Bronchial epithelial cell (primary cell): ENCODE results near the gene ARL6IP4. TPM values are rescaled to one million over a fixed set of nuclear protein-coding genes. Genes with fewer than 3 reads are reported as not detected.

ENCODE experiments used
- DNase-seq: peaks from one replicate; pipeline ENCODE4 v3.0.0-alpha.2; 2010; ENCODE audit warnings: low read depth
- FAIRE-seq: peaks from 2 replicates; lab custom pipeline; 2011; peaks lifted over from hg19 to GRCh38; lab: Jason Lieb, UNC
- H3K27me3 ChIP-seq: 2 replicates; pipeline ENCODE4 v1.5.1; 2011; ENCODE audit warnings: low read length; ENCODE audit not compliant: control insufficient read depth, insufficient read depth
- H3K36me3 ChIP-seq: 2 replicates; pipeline ENCODE4 v1.5.1; 2011; ENCODE audit warnings: low read length; ENCODE audit not compliant: control insufficient read depth, insufficient read depth
- H3K4me3 ChIP-seq: 2 replicates; pipeline ENCODE4 v1.5.1; 2011; ENCODE audit warnings: mild to moderate bottlenecking, low read depth, low read length, control low read depth
- total RNA-seq: library from RNA; depleted of rRNA; stranded (reverse); fragments of >200 nt; gene quantifications from 2 replicates; pipeline ENCODE4 v1.2.1, GENCODE V29; 2014
- TF ChIP-seq, protein P1 (sequence below): IDR thresholded peaks from 2 replicates; pipeline ENCODE4 v1.5.1; 2011; ENCODE audit warnings: mild to moderate bottlenecking, moderate library complexity, low read length, control low read depth, inconsistent platforms; ENCODE audit not compliant: insufficient read depth, severe bottlenecking

Gene ARL6IP4
- total RNA-seq, 1 donor from 2014 or later = 158 TPM

DNA sequence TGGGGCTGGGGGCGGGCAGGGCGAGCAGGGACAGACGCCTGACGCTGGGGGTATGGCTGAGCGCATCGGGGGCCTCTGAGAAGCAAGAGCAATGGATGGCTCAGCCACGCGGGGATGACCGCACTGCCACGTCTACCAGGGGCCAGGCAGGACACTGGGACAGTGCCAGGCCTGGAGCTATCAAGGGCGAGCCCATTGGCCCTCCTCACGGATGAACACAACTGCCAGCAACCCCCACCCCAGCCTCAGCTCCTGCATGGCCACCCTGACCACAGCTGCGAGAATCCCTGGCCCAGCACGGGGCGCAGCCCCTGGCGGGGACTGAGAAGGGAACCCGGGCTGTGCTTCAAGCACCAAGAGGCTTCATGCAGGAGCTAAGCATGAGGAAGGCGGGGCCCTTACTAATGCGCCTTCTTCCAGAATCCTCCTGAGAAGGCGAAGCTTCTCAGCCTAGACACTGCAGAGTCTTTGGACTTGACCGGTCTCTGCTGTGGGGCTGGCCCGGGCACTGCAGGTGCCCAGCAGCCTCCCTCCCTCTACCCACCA lies 9.5 kb downstream of the ARL6IP4 start:
- TF ChIP-seq, protein P1, sequence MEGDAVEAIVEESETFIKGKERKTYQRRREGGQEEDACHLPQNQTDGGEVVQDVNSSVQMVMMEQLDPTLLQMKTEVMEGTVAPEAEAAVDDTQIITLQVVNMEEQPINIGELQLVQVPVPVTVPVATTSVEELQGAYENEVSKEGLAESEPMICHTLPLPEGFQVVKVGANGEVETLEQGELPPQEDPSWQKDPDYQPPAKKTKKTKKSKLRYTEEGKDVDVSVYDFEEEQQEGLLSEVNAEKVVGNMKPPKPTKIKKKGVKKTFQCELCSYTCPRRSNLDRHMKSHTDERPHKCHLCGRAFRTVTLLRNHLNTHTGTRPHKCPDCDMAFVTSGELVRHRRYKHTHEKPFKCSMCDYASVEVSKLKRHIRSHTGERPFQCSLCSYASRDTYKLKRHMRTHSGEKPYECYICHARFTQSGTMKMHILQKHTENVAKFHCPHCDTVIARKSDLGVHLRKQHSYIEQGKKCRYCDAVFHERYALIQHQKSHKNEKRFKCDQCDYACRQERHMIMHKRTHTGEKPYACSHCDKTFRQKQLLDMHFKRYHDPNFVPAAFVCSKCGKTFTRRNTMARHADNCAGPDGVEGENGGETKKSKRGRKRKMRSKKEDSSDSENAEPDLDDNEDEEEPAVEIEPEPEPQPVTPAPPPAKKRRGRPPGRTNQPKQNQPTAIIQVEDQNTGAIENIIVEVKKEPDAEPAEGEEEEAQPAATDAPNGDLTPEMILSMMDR = no peak
- DNase-seq = no peak
- H3K27me3 ChIP-seq = no peaks in the 10 kb centered on the region
- H3K36me3 ChIP-seq = peaks cover 7% of the 10 kb centered on the region
- no peak overlapping the region for H3K4me3 ChIP-seq
- FAIRE-seq = no peak

DNA sequence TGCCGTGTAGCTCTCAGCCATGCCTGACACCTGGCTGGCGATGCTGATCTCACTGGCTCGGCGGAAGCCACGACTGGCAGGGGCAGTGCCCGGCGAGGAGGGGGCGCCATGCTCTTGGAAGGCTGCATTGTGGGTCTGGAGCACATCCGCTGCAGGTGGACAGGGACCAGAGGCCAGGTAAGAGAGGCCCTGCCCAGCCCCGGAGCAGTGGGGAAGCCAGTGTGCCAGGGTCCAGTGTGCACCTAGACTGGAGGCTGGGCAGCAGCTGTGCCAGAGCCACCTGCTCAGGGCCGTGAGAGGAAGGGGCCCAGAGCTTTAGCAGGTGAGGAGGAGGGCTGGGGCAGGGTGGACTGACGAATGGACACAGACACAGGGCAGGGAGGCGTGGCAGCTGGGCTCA lies 10.1 kb downstream of the ARL6IP4 start:
- H3K4me3 ChIP-seq = no peak overlapping the region
- FAIRE-seq = no peak
- TF ChIP-seq, protein P1 = no peak
- peaks cover 7% of the 10 kb centered on the region for H3K36me3 ChIP-seq
- no peak for DNase-seq
- no peaks in the 10 kb centered on the region for H3K27me3 ChIP-seq

DNA sequence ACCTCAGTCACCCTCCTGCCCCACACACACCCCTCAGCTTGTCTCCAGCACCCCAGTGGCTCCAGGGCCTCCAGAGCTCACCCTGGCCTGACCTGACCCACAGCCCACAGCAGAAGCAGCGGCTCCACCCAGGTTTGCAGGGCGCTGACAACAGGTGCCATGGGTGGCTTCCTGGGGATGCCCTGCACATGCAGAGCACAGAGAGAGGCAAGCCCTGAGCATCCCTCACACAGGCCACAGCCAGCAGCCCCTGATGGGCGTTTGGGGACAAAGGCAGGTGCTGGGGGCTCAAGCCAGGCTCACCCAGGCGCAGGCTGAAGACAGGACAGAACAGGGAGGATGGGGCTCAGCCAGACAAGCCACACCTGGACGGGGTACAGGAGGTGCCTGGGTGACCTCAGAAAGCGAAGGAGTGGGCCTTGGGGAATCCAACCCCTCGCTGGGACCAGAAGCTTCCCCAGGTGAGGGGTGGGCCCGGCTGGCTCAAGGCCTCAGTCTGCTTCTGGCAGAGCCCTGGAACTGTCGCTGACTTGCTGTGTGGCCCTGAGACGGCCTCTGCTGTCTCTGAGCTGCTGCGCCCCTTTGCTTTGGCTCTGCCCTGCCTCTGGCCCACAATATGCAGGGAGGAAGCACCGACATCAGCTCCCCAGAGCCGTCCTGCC lies 10.6 kb downstream of the ARL6IP4 start:
- FAIRE-seq (no peak), DNase-seq (no peak)
- Histone ChIP-seq H3K27me3 (no peaks in the 10 kb centered on the region), H3K36me3 (peaks cover 7% of the 10 kb centered on the region), H3K4me3 (no peak overlapping the region)
- TF ChIP-seq, protein P1 = no peak

DNA sequence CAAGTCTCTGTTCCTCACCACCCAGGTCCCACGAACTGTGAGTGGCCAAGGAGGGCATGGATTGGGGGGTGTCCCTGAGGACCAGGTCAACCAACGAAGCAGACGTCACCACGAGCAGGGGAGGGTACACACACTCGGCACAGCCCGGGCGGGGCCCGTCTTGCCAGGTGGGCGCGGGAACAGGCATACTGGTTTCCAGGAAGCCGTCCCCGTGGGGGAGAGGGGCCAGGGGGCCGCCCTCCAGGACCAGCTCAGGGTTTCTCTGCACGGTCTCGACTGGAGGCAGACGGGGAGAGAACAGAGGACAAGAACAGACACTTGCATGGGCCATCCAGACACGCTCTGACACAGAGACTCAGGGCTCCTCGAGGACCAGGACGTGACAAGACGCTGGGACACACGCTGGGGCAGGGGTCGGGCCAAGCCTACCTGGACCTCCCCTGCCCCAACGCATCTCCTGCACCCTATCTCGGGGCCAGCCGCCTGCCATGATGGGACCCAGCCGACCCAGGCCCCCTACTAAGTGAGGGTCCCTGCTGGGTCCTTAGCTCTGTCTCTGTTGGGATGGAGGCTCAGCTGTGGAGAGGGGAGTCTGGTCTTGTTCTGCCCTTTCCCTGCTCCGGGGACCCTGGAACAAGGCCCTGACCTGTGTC lies 11.3 kb downstream of the ARL6IP4 start:
- Histone ChIP-seq H3K4me3 (no peak overlapping the region), H3K36me3 (peaks cover 7% of the 10 kb centered on the region)
- TF ChIP-seq, protein P1 = no peak

DNA sequence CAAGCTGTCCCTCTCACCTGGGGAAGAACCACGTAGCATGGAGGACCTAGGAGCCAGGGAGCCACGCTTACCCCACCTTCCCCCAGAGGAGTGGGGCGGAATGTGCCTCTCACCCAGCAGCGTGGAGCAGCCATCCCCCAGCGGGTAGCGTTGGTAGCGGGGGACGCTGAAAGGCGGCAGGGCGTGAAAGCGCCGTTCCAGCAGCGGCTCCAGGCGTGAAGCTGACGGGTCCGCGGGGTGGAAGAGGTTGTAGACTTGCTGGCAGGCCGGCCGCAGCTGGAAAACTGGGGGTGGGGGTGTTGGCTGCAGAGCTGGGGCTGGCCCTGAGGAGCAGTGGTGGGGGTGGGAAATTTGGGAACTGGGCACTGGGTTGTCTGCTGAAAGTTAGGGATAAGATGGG lies 11.9 kb downstream of the ARL6IP4 start:
- FAIRE-seq = no peak
- Histone ChIP-seq H3K36me3 (peaks cover 4% of the 10 kb centered on the region), H3K4me3 (no peak overlapping the region), H3K27me3 (no peaks in the 10 kb centered on the region)
- TF ChIP-seq, protein P1 = no peak
- no peak for DNase-seq

More for the DNA sequence above, 11.3 kb downstream of the ARL6IP4 start:
- H3K27me3 ChIP-seq = no peaks in the 10 kb centered on the region
- FAIRE-seq = no peak
- DNase-seq = no peak
